GM10266 (cell line): Measurements from ENCODE around the gene PARK7.
"Not testable (repeated sequence)": the region's sequence is repeated elsewhere in the genome, so short reads cannot be mapped to it uniquely, and the experiment has no call there.

Experiments used
- DNase-seq: peaks from one replicate; pipeline ENCODE4 v3.0.0; 2012; ENCODE audit errors: extremely low spot score
- CTCF ChIP-seq: IDR thresholded peaks from 2 replicates; pipeline ENCODE4 v1.5.1; 2012; ENCODE audit warnings: mild to moderate bottlenecking, low read depth; ENCODE audit not compliant: control insufficient read depth, insufficient read depth; ENCODE audit errors: missing control alignments

PARK7 gene

DNA sequence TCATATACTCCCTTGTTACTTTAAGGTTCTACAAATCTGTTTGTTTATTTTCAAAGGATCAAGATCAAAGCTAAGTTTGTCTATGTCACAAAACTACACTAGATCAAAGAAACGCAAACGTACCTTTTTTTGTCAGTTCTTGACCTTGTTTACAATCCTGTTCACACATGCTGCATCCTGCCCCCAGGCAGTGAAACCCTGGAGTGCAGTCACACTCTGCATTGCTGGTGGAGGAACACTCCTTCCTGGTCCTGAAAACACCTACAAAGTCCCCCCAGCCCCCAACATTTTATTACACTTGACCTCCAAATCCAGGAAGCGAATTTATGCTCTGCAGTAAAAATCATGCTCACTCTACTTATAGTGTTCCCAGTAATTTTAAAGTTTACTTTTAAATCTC is 23.4 kb upstream of the PARK7 start:
- DNase-seq: no peak
- TF ChIP-seq CTCF: no peak

DNA sequence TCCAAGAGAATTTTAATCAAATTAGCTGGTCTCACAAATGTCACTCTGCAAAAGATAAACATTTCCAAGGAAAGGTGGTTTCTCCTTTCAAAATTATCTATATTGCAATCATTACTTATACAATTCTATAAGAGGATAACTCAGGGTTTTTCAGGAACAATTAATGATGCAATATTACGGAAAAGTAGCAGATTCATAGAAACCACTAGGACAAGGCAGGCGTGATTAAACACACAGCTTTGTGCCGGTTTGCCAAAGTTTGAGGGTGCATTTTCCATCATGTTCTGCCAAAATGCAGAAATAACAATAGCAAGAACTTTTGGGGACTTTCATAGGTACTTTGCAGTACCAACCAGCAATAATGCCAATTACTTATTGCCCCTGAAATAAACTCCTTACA is 21.5 kb upstream of the PARK7 start:
- TF ChIP-seq CTCF: no peak
- DNase-seq: no peak

GRCh38 chr1:7940745-7941436 is 20.6 kb upstream of the PARK7 start, which contains the start of gene TNFRSF9:
Gene TNFRSF9 (minus strand): TSS chr1:7940839. CDS start chr1:7939994, 845 bp downstream.
- TF ChIP-seq CTCF: no peak
- peak; percentile 71 for DNase-seq

DNA sequence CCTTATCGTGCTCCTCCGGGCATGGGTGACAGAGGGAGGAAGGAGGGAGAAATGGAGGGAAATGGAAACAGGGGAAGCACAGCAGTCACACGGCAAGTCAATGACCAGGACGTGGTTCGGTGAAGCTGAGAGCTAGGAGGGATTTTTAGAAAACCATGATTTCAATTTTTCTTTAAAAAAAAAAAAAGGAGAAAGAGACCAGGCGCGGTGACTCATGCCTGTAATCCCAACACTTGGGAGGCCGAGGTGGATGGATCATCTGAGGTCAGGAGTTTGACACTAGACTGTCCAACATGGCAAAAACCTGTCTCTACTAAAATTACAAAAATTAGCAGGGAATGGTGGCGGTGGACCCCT is 20.1 kb upstream of the PARK7 start:
- TF ChIP-seq CTCF: no peak
- DNase-seq: no peak

- peak; percentile 54 for TF ChIP-seq CTCF
- DNase-seq: peak; percentile 24
These were observed 19.1 kb upstream of the PARK7 start for GRCh38 chr1:7942214-7942921.

DNA sequence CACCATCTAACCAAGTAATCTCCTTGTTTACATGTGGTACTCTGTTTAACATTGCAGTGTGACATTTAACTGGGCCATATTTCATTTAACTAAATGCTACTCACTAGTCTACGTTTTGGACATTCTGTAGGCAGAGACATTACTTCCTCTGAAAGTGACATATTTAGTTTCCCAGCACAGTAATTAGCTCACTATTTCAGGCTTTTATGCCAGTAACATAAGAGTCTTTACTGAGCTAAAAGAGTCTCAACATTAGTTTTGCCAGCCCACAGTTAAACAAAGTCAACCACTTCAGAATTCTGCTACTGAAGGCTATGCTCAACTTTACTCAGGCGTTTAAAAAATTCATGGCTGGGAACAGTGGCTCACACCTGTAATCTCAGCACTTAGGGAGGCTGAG is 18.3 kb upstream of the PARK7 start:
- no peak for TF ChIP-seq CTCF
- no peak for DNase-seq

DNA sequence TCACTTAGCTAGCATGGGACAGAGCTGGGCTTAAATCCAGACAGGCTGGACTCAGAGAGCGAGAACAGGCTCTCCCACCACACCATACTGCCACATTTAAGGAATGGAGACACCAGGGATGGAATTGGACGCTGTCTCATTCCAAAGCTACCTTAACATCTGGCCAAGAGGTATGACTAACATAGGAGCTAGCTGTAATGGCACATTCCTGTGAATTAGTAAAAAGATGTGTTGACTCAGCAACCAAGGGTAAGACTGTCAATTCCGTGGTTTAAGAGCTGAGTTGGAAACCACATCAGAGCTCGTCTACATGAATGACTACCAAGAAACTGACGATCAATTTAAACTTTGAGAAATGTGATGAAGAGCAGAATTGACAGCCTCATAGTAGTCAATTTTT is 12.6 kb upstream of the PARK7 start:
- no peak for DNase-seq
- no peak for TF ChIP-seq CTCF

DNA sequence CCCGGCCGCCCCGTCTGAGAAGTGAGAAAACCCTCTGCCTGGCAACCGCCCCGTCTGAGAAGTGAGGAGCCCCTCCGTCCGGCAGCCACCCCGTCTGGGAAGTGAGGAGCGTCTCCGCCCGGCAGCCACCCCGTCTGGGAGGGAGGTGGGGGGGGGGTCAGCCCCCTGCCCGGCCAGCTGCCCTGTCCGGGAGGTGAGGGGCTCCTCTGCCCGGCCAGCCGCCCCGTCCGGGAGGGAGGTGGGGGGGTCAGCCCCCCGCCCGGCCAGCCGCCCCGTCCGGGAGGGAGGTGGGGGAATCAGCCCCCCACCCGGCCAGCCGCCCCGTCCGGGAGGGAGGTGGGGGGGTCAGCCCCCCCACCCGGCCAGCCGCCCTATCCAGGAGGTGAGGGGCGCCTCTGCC is 8.7 kb upstream of the PARK7 start:
- DNase-seq: not testable (repeated sequence)
